GM04503 (cell line): ENCODE measurements around the gene COL9A3.

Experiments used
- DNase-seq: peaks from one replicate; pipeline ENCODE4 v3.0.0-alpha.2; 2012; ENCODE audit warnings: low read depth

Gene COL9A3

DNA sequence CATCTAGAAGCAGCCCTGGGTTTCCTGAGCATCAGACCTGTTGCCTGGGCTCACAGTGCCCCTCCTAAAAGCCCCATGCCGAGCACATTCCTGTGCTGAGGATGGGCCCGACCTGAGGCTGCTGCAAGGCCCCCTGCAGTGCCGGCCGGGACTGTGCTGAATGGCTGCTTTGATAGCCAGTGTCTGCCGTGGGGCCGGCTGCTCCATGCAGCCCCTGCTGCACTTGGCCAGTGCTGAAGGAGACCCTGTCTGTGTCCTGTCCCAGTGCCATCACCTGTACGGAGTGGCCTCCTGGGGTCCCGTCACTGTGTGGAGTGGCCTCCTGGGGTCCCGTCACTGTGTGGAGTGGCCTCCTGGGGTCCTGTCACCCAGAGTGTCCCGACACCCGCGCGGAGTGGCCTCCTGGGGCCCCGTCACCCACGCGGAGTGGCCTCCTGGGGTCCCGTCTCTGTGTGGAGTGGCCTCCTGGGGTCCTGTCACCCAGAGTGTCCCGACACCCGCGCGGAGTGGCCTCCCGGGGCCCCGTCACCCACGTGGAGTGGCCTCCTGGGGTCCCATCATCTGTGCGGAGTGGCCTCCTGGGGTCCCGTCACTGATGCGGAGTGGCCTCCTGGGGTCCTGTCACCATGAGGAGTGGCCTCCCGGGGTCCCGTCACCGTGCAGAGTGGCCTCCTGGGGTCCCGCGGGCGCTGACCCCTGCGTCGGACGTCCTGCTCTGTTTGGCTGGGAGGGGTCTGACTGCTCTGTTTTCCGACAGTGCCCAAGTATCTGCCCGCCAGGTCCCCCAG lies 7.0 kb downstream of the COL9A3 start:
- DNase-seq, result no peak

GRCh38 chr20:62824476-62825332 lies 7.9 kb downstream of the COL9A3 start:
- no peak for DNase-seq

DNA sequence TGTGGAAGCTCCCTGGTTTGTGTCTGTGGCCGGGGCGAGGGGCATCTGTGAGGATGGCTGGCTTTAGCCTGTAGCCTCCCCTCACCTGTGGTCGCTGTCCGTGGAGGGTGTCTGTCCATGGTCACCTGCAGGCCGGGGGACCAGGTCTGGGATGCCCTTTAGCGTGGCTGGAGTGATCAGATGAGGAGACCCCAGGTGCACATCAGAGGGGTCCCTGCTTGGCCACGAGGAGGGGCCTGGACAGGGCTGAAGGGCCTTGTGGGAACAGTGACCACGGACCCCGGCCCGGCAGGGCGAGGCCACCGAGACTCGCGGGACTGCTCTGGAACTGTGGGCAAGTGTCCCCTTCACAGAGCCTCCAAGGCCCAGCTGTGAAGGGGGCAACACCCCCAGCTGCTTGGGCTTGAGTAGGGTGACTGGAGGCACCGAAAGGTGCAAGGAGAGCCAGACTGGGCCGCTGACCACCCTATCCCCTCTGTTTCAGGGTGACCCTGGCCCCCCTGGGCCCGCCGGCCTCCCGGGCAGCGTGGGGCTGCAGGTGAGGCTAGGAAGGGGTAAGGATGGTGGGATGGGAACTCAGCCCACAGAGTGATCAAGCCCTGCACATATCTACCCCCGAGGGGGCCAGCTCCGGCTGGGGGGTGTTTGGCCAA lies 8.6 kb downstream of the COL9A3 start:
- DNase-seq, result no peak

DNA sequence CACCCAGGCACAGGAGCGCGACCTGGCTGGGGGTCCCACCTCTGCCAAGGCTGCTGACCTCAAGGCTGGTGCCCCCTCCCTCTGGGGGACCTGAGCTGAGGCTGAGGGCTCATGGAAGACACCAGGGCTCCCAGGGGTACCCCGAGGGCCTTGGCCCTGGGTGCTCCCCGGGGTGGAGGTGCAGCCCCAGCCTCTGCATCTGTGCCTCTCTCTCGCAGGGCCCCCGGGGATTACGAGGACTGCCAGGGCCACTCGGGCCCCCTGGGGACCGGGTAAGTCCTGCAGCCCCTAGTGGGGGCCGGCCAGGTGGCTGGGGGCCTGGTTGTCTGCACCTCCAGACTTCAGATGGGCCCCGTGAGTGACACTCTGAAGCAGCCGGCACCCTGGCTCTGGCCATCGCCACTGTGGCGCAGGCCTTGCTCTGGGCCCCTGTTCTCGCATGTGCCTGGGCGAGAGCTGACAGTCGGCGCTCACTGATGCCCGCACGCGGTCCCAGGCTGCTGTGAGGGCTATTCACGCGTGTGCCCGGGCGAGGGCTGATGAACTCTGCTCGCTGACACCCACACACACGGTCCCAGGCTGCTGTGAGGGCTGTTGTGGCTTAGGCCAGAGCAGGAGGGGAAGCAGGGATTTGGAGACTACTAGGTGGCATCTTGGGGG lies 9.3 kb downstream of the COL9A3 start:
- DNase-seq, result no peak

DNA sequence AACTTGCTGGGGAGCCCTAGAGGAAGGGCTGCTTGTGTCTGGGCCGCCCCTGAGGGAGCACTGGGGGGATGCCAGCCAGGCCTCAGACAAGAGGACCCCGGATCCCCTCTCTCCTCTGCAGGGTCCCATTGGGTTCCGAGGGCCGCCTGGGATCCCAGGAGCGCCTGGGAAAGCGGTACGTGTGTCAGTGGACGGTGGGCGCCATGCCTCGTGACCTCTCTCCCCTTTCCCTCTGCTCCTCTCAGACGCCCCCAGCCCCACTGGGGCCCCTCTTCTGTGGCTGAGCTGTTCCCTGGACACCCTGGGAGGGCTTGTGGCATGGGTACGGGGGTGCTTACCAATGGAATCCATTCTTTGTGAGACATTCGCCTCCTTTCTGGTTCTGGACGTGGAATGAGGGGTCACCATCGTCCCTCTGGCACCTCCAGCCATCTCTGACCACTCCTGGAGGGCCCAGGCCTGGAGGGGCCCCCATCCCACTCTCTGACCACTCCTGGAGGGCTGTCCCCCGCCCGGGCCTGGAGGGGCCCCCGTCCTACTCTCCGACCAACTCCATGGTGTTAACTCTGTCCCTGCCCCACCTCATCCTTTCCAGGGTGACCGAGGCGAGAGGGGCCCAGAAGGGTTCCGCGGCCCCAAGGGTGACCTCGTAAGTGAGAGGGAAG lies 9.9 kb downstream of the COL9A3 start:
- DNase-seq, result no peak

GRCh38 chr20:62827311-62828038 lies 10.6 kb downstream of the COL9A3 start:
- no peak for DNase-seq

DNA sequence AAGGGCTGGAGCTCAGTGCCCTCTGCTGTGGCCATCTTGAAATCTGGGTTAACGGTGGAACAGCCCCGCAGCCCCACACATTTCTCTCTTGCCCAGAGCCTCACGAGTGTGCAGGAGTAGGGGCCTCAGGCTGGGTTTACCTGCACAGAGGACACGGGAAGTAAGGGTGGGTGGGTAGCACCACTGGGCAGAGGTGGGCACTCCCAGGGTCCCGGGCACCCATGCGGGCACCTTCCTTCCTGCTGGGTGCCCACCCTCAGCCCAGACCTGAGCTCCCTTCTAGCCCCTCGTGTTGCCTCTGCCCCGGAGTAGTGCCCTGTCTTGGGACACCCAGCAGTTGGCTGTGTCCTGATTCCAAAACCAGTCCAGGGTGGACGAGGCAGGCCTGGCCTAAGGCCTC lies 11.2 kb downstream of the COL9A3 start:
- DNase-seq, result no peak

DNA sequence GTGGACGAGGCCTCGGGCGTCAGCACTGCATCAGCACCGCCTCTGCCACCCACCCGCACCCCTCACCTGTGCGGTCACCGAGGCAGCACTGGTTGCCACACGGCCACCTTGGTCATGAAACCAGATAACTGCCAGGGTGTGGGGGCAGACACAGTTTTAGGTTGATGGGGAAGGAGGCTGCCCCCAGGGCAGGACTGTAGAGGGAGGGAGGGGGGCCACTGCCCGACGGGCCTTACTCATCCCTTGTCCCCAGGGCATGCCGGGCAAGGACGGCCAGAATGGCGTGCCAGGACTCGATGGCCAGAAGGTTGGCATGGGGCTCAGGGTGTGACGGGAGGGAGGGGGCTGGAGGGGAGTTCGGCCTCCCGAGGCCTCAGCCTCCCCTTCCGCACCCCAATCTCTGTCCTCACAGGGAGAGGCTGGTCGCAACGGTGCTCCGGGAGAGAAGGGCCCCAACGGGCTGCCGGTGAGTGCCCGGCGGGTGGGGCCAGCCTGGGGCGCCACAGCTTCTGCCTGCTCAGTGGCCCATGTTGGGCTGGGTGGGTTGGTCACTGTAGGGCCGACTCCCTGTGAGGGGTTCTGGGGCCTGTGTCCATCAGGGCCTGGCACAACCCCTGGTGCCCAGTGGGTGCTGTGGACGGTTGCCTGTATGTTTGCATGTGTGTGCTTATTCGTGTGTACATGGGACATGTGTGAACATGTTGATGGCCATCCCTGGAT lies 11.8 kb downstream of the COL9A3 start:
- no peak for DNase-seq

DNA sequence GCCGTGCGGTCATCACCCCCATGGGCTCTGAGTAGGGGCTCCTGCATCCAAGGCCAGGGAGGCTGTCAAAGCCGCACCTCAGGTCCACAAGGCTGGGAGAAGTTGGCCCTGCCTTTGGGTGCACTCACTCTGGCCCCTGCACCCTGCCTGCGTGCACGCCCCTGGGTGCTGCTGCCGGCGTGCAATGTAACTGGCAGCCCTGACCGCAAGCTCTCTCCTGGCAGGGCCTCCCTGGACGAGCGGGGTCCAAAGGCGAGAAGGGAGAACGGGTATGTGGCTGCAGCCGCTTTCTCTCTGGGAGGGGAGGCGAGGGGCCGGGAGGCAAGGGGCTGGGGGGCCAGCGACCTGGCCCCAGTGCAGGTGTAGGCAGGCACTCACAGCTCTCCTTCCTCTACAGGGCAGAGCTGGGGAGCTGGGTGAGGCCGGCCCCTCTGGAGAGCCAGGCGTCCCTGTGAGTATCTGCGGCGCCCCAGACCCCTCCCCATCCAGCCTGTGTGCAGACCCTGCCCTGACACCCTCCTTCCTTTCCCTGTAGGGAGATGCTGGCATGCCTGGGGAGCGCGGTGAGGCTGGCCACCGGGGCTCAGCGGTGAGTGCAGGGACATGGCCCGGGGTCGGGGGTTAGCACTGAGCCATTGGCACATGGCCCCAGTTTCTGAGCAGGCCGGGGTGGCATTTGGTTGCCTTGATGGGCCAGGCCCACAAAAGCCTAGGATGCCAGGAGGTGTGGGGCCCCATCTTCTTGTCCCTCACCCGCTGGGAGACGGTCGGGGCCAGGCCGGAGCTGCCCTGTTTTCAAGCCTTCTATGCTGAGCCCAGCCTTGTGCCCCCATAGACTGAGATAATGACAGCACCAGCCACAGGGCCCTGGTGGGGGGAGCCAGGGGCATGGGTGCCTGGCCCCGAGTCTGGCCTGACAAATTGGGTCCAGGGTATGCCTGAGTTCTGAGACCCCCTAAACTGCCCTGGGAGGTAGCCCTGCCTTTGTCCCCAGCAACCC lies 12.7 kb downstream of the COL9A3 start:
- DNase-seq, result no peak

DNA sequence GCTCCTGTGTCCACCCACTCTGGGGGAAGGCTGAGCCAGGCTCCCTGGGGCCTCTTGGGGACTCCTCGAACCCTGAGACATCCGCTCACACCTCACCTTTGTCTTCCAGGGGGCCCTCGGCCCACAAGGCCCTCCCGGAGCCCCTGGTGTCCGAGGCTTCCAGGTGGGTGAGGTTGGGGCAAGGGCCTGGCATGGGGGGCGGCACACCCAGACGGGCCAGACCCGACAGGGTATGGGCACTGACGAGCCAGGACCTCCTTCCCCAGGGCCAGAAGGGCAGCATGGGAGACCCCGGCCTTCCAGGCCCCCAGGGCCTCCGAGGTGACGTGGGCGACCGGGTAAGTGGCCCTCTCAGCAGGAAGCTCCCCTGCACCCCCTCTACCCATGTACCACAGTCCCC lies 13.4 kb downstream of the COL9A3 start:
- no peak for DNase-seq

DNA sequence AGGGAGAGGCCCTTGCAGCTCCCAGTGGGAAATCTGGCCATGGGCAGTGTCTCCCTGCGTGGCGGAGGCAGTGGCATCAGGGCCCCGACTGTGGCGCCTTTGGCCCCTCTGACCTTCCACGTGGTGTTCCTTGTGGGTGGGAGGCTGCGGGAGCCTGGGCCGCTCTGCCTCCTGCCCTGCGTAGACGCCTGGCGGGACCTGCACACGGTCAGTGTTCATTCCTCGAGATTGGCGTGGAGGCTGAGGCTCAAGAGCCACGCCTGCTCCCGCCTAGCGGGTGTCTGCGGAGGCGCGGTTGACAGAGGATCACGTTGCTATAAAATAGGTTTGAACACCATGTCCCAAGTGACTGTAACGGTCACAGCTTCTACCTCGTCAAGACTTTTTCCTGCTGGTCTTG lies 14.0 kb downstream of the COL9A3 start:
- DNase-seq, result no peak

GRCh38 chr20:62831361-62831788 lies 14.5 kb downstream of the COL9A3 start:
- DNase-seq, result no peak

DNA sequence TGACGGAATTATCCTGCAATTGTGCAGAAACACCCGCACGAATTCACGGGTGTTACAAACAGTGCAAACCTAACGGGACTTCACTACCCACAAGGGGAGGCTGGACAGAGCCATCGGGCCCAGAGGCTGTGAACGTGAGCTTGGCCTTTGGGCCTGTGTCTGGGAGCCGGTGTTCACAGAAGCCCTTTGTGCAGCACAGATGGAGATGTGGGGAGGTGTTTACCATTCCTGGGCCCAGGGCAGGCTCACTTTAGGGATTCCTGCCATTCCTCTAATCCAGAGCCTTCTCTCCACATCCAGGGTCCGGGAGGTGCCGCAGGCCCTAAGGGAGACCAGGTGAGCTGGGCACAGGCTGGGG lies 15.0 kb downstream of the COL9A3 start:
- no peak for DNase-seq

DNA sequence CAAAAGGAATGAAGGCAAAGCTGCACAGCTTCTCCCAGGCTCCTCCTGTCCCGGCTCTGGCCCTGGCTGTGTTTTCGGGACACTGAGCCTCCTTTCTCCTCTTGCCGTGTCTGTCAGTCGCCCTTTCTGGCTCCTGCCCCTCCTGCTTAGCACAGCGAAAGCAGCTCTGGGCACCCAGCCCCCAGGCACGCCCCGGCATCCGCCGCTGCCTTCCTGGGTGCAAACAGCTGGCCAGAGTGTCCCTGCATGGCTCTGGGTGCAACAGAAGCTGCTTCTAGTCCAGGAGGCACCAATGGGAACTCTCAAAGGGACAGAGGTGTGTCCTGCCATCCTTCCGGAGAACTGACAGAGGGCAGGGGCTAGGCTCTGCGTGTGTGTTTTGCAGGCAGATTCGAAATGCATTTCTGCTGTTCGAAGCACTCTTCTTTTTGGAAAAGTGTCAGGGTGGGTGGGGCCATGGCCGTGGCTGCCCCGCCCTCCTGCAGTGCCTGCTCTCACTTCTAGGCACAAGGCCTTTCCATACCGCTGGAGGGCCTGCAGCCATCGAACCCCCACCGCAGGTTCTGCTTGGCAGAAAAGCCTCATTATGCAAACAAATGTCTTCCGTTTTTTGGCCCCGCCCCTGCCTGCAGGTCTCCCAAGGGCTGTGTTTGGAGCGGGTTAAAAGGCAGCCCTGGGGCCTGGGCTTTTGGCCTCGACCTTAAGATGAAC lies 15.5 kb downstream of the COL9A3 start:
- DNase-seq, result no peak

DNA sequence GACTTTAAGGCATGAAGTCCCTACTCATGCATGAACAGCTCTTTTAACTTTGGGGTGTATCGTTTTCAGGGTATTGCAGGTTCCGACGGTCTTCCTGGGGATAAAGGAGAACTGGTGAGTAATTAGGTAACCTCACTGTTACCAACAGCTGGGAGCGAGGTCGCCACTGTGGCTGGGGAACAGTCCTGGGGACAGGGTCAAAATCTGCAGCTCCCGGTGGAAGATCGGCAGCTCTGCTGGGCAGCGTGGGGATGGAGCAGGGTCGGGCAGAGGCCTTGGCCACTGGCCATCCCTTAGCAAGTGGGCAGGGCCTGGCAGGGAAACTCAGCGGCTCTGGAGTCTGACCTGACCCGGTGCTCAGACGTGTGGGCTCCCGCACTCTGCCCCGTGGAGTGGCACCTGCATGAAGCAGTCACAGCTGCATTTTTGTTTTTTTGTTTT lies 16.1 kb downstream of the COL9A3 start:
- DNase-seq, result no peak

DNA sequence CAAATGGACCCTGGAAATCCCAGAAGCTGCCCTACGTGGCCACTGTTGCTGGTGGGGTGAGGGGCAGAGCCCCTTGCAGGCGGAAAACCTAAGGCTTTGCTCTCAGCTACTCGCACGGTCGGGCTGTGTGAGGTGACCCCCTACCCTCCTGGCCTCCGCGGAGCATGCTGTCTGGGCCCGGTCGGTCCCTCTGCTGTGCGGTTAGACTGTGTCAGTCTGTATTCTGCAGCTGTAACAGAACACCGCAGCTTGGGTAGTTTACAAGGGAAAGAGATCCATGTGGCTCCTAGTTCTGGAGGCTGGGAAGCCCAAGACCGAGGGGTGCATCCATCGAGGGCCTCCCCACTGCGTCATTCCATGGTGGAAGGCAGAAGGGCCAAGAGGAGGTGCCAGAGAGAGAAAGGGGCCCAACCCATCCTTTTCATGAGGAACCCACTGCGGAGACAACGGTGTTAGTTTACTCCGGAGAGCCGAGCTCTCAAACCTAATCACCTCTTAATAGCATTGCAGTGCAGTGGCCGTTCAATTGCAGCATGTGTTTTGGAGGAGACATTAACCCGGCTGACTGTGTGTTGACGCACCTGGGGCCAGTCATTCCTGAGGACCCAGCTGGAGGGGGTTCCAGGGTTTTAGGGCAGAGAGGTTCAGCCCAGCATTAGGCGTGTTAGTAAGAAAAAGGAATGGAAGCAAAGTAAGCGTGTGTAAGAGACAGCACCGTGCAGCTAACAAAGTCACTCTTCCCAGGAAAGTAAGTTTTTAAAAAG lies 18.3 kb downstream of the COL9A3 start:
- DNase-seq, result no peak
